ENCODE data around the gene ARSK. TPM values are rescaled to one million over a fixed set of nuclear protein-coding genes. Genes with fewer than 3 reads are reported as not detected.

ARSK gene
- total and polyA plus RNA-seq, 2 of the 13 experiments (the other 11 are each of a cell fraction or from before 2014, with no cell fraction given) = 7.9 TPM

DNA sequence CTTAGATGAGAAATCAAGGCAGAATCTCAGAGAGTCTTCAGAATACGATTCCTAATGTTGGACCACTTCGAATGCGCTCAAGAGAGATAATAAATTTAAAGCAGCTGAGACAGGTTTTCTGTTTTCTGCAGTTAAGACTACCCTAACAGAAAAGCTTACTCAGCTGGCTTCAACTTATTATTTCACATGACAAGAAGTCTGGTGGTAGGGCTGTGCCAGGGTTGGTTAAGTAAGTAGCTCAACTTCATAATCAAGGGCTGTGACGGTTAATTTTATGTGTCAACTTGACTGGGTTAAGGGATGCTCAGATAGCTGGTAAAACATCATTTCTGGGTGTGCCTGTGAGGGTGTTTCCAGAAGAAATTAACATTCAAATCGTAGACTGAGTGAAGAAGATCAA, 68.8 kb downstream of the ARSK start:
- no peaks in the 10 kb centered on the region for H3K9me3 ChIP-seq (ENCODE audit: low read length)
- BruUV-seq (replicated peaks) = no TSS peak
- ATAC-seq (no peak), FAIRE-seq (no peak), DNase-seq (ENCODE audit: low spot score) (no peak)
- peaks cover 25% of the 10 kb centered on the region for H3K4me1 ChIP-seq (ENCODE audit: insufficient read depth, low read length)
- no peak overlapping the region for H2AFZ ChIP-seq (ENCODE audit: low read length)
- 41% methylated on average over 5 of the region's 5 CpGs for WGBS (ENCODE audit: low lambda C conversion rate)
- H3K4me2 ChIP-seq (ENCODE audit: low read depth, low read length) = no peak overlapping the region
- in situ Hi-C loops (cut with HindIII; ENCODE audit: extremely low pct_ligation_motif_present, low pct_unique_long_range_greater_than_20kb) = no loop called here
- H3K36me3 ChIP-seq (replicated peaks in 1 of 2; ENCODE audit: control insufficient read depth in 1 of 2, insufficient read depth in 2 of 2, low read length in 2 of 2) = no peaks in the 10 kb centered on the region
- H4K20me1 ChIP-seq (ENCODE audit: insufficient read depth, low read length) = no peaks in the 10 kb centered on the region
- no peaks in the 10 kb centered on the region for H3K79me2 ChIP-seq (ENCODE audit: insufficient read depth, low read length)
- H3K9ac ChIP-seq (ENCODE audit: insufficient read depth, low read depth, low read length) = no peak overlapping the region
- H3K4me3 ChIP-seq (replicated peaks in 1 of 3; ENCODE audit: insufficient read depth in 1 of 3, low read depth in 2 of 3, low read length in 3 of 3) = no peak overlapping the region
- ChIA-PET POLR2A (interaction anchor here (1.1 kb wide), 1 partner anchor 23 kb away, joined by 4 read pairs; the partner anchor contains the start of gene RFESD), CTCF (ENCODE audit: low intra/inter-chr PET ratio, low total read pairs) (no interaction called here)
- H3K27me3 ChIP-seq (ENCODE audit: control insufficient read depth in 1 of 2, insufficient read depth in 2 of 2, low read length in 2 of 2) = peaks cover 7 to 50% of the 10 kb centered on the region in 2 experiments
- TF ChIP-seq, protein P1, sequence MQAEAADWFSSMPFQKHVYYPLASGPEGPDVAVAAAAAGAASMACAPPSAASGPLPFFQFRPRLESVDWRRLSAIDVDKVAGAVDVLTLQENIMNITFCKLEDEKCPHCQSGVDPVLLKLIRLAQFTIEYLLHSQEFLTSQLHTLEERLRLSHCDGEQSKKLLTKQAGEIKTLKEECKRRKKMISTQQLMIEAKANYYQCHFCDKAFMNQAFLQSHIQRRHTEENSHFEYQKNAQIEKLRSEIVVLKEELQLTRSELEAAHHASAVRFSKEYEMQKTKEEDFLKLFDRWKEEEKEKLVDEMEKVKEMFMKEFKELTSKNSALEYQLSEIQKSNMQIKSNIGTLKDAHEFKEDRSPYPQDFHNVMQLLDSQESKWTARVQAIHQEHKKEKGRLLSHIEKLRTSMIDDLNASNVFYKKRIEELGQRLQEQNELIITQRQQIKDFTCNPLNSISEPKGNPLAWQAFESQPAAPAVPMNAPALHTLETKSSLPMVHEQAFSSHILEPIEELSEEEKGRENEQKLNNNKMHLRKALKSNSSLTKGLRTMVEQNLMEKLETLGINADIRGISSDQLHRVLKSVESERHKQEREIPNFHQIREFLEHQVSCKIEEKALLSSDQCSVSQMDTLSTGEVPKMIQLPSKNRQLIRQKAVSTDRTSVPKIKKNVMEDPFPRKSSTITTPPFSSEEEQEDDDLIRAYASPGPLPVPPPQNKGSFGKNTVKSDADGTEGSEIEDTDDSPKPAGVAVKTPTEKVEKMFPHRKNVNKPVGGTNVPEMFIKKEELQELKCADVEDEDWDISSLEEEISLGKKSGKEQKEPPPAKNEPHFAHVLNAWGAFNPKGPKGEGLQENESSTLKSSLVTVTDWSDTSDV (CRISPR knock-in tag; IDR thresholded peaks at IDR 0.05) = no peak
- TF ChIP-seq, protein P2, sequence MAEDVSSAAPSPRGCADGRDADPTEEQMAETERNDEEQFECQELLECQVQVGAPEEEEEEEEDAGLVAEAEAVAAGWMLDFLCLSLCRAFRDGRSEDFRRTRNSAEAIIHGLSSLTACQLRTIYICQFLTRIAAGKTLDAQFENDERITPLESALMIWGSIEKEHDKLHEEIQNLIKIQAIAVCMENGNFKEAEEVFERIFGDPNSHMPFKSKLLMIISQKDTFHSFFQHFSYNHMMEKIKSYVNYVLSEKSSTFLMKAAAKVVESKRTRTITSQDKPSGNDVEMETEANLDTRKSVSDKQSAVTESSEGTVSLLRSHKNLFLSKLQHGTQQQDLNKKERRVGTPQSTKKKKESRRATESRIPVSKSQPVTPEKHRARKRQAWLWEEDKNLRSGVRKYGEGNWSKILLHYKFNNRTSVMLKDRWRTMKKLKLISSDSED (CRISPR knock-in tag; IDR thresholded peaks at IDR 0.05) = no peak
- TF ChIP-seq, protein P3, sequence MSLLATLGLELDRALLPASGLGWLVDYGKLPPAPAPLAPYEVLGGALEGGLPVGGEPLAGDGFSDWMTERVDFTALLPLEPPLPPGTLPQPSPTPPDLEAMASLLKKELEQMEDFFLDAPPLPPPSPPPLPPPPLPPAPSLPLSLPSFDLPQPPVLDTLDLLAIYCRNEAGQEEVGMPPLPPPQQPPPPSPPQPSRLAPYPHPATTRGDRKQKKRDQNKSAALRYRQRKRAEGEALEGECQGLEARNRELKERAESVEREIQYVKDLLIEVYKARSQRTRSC (CRISPR knock-in tag; IDR thresholded peaks at IDR 0.05; ENCODE audit: low read depth) = no peak
- no peak for TF ChIP-seq ETV5 (CRISPR knock-in tag; IDR thresholded peaks at IDR 0.05; ENCODE audit: borderline replicate concordance)
- TF ChIP-seq RFXANK (CRISPR knock-in tag; IDR thresholded peaks at IDR 0.05) = no peak
- no peak for TF ChIP-seq SSRP1 (CRISPR knock-in tag; IDR thresholded peaks at IDR 0.05)
- TF ChIP-seq, protein P4, sequence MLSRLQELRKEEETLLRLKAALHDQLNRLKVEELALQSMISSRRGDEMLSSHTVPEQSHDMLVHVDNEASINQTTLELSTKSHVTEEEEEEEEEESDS (CRISPR knock-in tag; IDR thresholded peaks at IDR 0.05; ENCODE audit: borderline replicate concordance) = no peak
- TF ChIP-seq KLF15 (CRISPR knock-in tag; IDR thresholded peaks at IDR 0.05; ENCODE audit: borderline replicate concordance) = no peak
- intact Hi-C loops (cut with micrococcal nuclease; ENCODE audit: unreplicated experiment) = no loop called here
- no peak overlapping the region for H3K27ac ChIP-seq (ENCODE audit: extremely low read length, insufficient read depth, low read length)

Measured in HepG2 (cell line).